A549 (cell line): ENCODE data around the gene RTEL1. TPM values are rescaled to one million over a fixed set of nuclear protein-coding genes. Genes with fewer than 3 reads are reported as not detected.
A peak's percentile ranks its signal among the peaks of the same experiment; 100 is the strongest.

Experiments
- ATAC-seq, 2 experiments: fragments of 200-7000 bp in 1 of 2; fragments of >200 bp in 1 of 2; cut with Nextera tagmentation in 1 of 2; cut with Tn5 transposase in 1 of 2; 3 replicates each; pipeline versions ENCODE4 v1.8.0 to v1.9.1; 2018 to 2020; ENCODE audit warnings: mild to moderate bottlenecking in 1 of 2, moderate library complexity in 1 of 2
- CTCF ChIA-PET: fragments of 300-600 bp; sonication (Branson Sonifier 250); formaldehyde crosslinking; extraction: SDS; loops from one replicate; lab custom pipeline; 2021; ENCODE audit warnings: antibody characterized with exemption, inconsistent platforms; lab: Yijun Ruan, JAX
- POLR2A ChIA-PET: fragments of 350-600 bp; formaldehyde crosslinking; extraction: SDS; loops from one replicate; lab custom pipeline; 2021; ENCODE audit warnings: antibody characterized with exemption, inconsistent platforms; lab: Yijun Ruan, JAX
- DNase-seq, 2 experiments: peaks; one replicate each; pipeline versions ENCODE4 v3.0.0 to v3.0.0-alpha.2; 2011 to 2016; ENCODE audit warnings: low read depth in 1 of 2, low spot score in 1 of 2
- FAIRE-seq: peaks from 2 replicates; lab custom pipeline; 2011; peaks lifted over from hg19 to GRCh38; lab: Jason Lieb, UNC
- H3K27ac ChIP-seq, 2 experiments: fragments of >200 bp; sonication (Bioruptor Twin); formaldehyde crosslinking; 3 replicates each; pipeline ENCODE4 v1.5.1; 2016 to 2017
- H3K4me1 ChIP-seq: fragments of >200 bp; sonication (Bioruptor Twin); formaldehyde crosslinking; 3 replicates; pipeline ENCODE4 v1.6.1; 2016
- H3K4me2 ChIP-seq: fragments of >200 bp; sonication (Bioruptor Twin); formaldehyde crosslinking; 3 replicates; pipeline ENCODE4 v1.6.1; 2016
- H3K4me3 ChIP-seq: fragments of >200 bp; sonication (Bioruptor Twin); formaldehyde crosslinking; 3 replicates; pipeline ENCODE4 v1.5.1; 2016
- H3K9me3 ChIP-seq: fragments of >200 bp; sonication (Bioruptor Twin); formaldehyde crosslinking; 3 replicates; pipeline ENCODE4 v1.6.1; 2016
- CBX2 ChIP-seq: fragments of 200-600 bp; sonication (generic); IDR thresholded peaks from 2 replicates; pipeline ENCODE4 v1.6.1; 2016; ENCODE audit warnings: low read depth, mild to moderate bottlenecking, borderline replicate concordance
- CBX8 ChIP-seq: fragments of 200-600 bp; sonication (generic); IDR thresholded peaks from 2 replicates; pipeline ENCODE4 v1.6.1; 2016
- CEBPB ChIP-seq, 2 experiments: fragments of >200 bp in 1 of 2; sonication (Bioruptor Twin) in 1 of 2; formaldehyde crosslinking in 1 of 2; IDR thresholded peaks; 2 replicates each; pipeline ENCODE4 v1.6.1; 2012 to 2016
- CHD2 ChIP-seq: fragments of 150-350 bp; IDR thresholded peaks from 2 replicates; pipeline ENCODE4 v1.6.1; 2014; ENCODE audit warnings: low read length; ENCODE audit not compliant: partially characterized antibody
- EHMT2 ChIP-seq: fragments of 200-600 bp; sonication (generic); IDR thresholded peaks from 2 replicates; pipeline ENCODE4 v1.6.1; 2016; ENCODE audit warnings: antibody characterized with exemption, low read depth, mild to moderate bottlenecking, moderate library complexity
- ELK1 ChIP-seq: fragments of 150-350 bp; IDR thresholded peaks from 2 replicates; pipeline ENCODE4 v1.6.1; 2014; ENCODE audit warnings: low read depth, mild to moderate bottlenecking, low read length
- EP300 ChIP-seq, 2 experiments: fragments of >200 bp; sonication (Bioruptor Twin); formaldehyde crosslinking; IDR thresholded peaks; 2 replicates in 1 of 2; 3 replicates in 1 of 2; pipeline ENCODE4 v1.6.1; 2016 to 2017
- FOXS1 ChIP-seq: fragments of 250-450 bp; sonication (Bioruptor Pico); IDR thresholded peaks from 2 replicates; pipeline ENCODE4 v1.5.0; 2020; ENCODE audit warnings: mild to moderate bottlenecking, moderate library complexity
- GATA3 ChIP-seq: IDR thresholded peaks from 2 replicates; pipeline ENCODE4 v1.6.1; 2012; ENCODE audit warnings: borderline replicate concordance
- HDAC2 ChIP-seq: fragments of 200-600 bp; sonication (generic); IDR thresholded peaks from 2 replicates; pipeline ENCODE4 v1.6.1; 2016
- HEYL ChIP-seq: fragments of 250-450 bp; sonication (Bioruptor Pico); IDR thresholded peaks from 2 replicates; pipeline ENCODE4 v1.8.0; 2021; ENCODE audit warnings: mild to moderate bottlenecking, moderate library complexity
- HOXA7 ChIP-seq: fragments of 250-450 bp; sonication (Bioruptor Pico); IDR thresholded peaks from 2 replicates; pipeline ENCODE4 v1.5.0; 2020; ENCODE audit warnings: mild to moderate bottlenecking, moderate library complexity
- KDM1A ChIP-seq: fragments of 200-600 bp; sonication (generic); IDR thresholded peaks from 2 replicates; pipeline ENCODE4 v1.6.1; 2016; ENCODE audit warnings: low read depth, mild to moderate bottlenecking
- MYC ChIP-seq: IDR thresholded peaks from 2 replicates; pipeline ENCODE4 v1.6.1; 2012; ENCODE audit warnings: mild to moderate bottlenecking, inconsistent platforms, low read length, improper control_type of control experiment, borderline replicate concordance
- POLR2A ChIP-seq: IDR thresholded peaks from 2 replicates; pipeline ENCODE4 v1.6.1; 2012; ENCODE audit warnings: mild to moderate bottlenecking, low read length
- RAD21 ChIP-seq, 2 experiments: fragments of >200 bp in 1 of 2; sonication (Bioruptor Twin) in 1 of 2; formaldehyde crosslinking in 1 of 2; IDR thresholded peaks in 1 of 2; conservative IDR thresholded peaks in 1 of 2; 2 replicates in 1 of 2; 3 replicates in 1 of 2; pipeline ENCODE4 v1.6.1; 2012 to 2018; ENCODE audit warnings: inconsistent platforms in 1 of 2
- RARB ChIP-seq: fragments of 250-450 bp; sonication (Bioruptor Pico); IDR thresholded peaks from 2 replicates; pipeline ENCODE4 v1.8.0; 2021; ENCODE audit warnings: mild to moderate bottlenecking, moderate library complexity
- SMC3 ChIP-seq: fragments of >200 bp; sonication (Bioruptor Twin); formaldehyde crosslinking; IDR thresholded peaks from 3 replicates; pipeline ENCODE4 v1.6.1; 2018; ENCODE audit warnings: inconsistent platforms
- SREBF2 ChIP-seq: fragments of 450-650 bp; IDR thresholded peaks from 2 replicates; pipeline ENCODE4 v1.6.1; 2014; ENCODE audit warnings: mild to moderate bottlenecking, moderate library complexity
- ZC3H11A ChIP-seq: fragments of 450-650 bp; IDR thresholded peaks from 2 replicates; pipeline ENCODE4 v1.6.1; 2014; ENCODE audit warnings: antibody characterized with exemption, mild to moderate bottlenecking
- ZFP36 ChIP-seq: fragments of 450-650 bp; IDR thresholded peaks from 2 replicates; pipeline ENCODE4 v1.6.1; 2014; ENCODE audit warnings: borderline replicate concordance; ENCODE audit not compliant: partially characterized antibody
- ZSCAN20 ChIP-seq: fragments of 250-450 bp; sonication (Bioruptor Pico); IDR thresholded peaks from 2 replicates; pipeline ENCODE4 v1.8.0; 2022; ENCODE audit warnings: mild to moderate bottlenecking, moderate library complexity
- WGBS: methylation state at CpG from one replicate; pipeline ENCODE4 v1.1.6; 2017; ENCODE audit errors: missing lambda C conversion rate; 5-methylcytosine and 5-hydroxymethylcytosine counted together
- polyA plus RNA-seq, 4 experiments: library from polyadenylated mRNA; depleted of rRNA in 3 of 4; stranded (reverse); fragments of >200 nt; fragmentation: RNase III in 1 of 4; extraction: RNeasy Plus Mini Kit Qiagen cat#74134 plus additional on column Dnase treatment in 1 of 4; gene quantifications; 2 replicates in 3 of 4; 3 replicates in 1 of 4; pipeline ENCODE4 v1.2.3, GENCODE V29; 2011 to 2017
- TF ChIP-seq, protein P1 (sequence below): IDR thresholded peaks from 2 replicates; pipeline ENCODE4 v1.6.1; 2012; ENCODE audit warnings: low read depth, borderline replicate concordance
- TF ChIP-seq, protein P2 (sequence below): fragments of >200 bp; sonication (Bioruptor Twin); formaldehyde crosslinking; IDR thresholded peaks from 2 replicates; pipeline ENCODE4 v1.6.1; 2016
- TF ChIP-seq, protein P3 (sequence below): fragments of >200 bp; sonication (Bioruptor Twin); formaldehyde crosslinking; IDR thresholded peaks from 3 replicates; pipeline ENCODE4 v1.6.1; 2016

RTEL1 gene
- polyA plus RNA-seq, 2 of the 4 experiments (the other 2 are of a cell fraction), result 11.3 to 12.6 TPM

GRCh38 chr20:63706027-63706695, 48.0 kb downstream of the RTEL1 start:
- H3K9me3 ChIP-seq, result no peaks in the 10 kb centered on the region
- peak overlapping the region; percentile 97 to 98 for H3K27ac ChIP-seq
- H3K4me1 ChIP-seq, result peaks cover 26% of the 10 kb centered on the region
- FAIRE-seq (no peak), DNase-seq (no peak), ATAC-seq (no peak)
- peak overlapping the region; percentile 98 for H3K4me3 ChIP-seq
- peak overlapping the region; percentile 99 for H3K4me2 ChIP-seq
- CTCF ChIA-PET, result interaction anchor here (0.7 to 1.5 kb wide), 5 partner anchors 9 to 169 kb away, joined by 3 to 7 read pairs (median 3); partner anchors contain the start of gene PTK6
- POLR2A ChIA-PET, result interaction anchor here (2.0 kb wide), 1 partner anchor 332 kb away, joined by 4 read pairs; no protein-coding TSS in a partner anchor
- no peak for TF ChIP-seq RARB (CRISPR knock-in tag)
- no peak for TF ChIP-seq ZSCAN20 (CRISPR knock-in tag)
- TF ChIP-seq RAD21 (conservative IDR thresholded peaks at IDR 0.05 in 1 of 2, IDR thresholded peaks at IDR 0.05 in 1 of 2), result no peak
- no peak for TF ChIP-seq KDM1A
- TF ChIP-seq SREBF2, result no peak
- TF ChIP-seq, protein P1, sequence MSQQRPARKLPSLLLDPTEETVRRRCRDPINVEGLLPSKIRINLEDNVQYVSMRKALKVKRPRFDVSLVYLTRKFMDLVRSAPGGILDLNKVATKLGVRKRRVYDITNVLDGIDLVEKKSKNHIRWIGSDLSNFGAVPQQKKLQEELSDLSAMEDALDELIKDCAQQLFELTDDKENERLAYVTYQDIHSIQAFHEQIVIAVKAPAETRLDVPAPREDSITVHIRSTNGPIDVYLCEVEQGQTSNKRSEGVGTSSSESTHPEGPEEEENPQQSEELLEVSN, result no peak
- TF ChIP-seq FOXS1 (CRISPR knock-in tag), result no peak
- TF ChIP-seq GATA3, result no peak
- TF ChIP-seq CBX8, result no peak
- no peak for TF ChIP-seq HDAC2
- TF ChIP-seq CHD2, result no peak
- no peak for TF ChIP-seq HOXA7 (CRISPR knock-in tag)
- no peak for TF ChIP-seq HEYL (CRISPR knock-in tag)
- no peak for TF ChIP-seq ZFP36
- TF ChIP-seq EHMT2, result no peak
- TF ChIP-seq, protein P2, sequence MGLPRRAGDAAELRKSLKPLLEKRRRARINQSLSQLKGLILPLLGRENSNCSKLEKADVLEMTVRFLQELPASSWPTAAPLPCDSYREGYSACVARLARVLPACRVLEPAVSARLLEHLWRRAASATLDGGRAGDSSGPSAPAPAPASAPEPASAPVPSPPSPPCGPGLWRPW, result no peak
- TF ChIP-seq CEBPB (IDR thresholded peaks at IDR 0.05), result no peak
- no peak for TF ChIP-seq CBX2
- no peak for TF ChIP-seq POLR2A
- 84% methylated on average over 11 of the region's 12 CpGs for WGBS

DNA sequence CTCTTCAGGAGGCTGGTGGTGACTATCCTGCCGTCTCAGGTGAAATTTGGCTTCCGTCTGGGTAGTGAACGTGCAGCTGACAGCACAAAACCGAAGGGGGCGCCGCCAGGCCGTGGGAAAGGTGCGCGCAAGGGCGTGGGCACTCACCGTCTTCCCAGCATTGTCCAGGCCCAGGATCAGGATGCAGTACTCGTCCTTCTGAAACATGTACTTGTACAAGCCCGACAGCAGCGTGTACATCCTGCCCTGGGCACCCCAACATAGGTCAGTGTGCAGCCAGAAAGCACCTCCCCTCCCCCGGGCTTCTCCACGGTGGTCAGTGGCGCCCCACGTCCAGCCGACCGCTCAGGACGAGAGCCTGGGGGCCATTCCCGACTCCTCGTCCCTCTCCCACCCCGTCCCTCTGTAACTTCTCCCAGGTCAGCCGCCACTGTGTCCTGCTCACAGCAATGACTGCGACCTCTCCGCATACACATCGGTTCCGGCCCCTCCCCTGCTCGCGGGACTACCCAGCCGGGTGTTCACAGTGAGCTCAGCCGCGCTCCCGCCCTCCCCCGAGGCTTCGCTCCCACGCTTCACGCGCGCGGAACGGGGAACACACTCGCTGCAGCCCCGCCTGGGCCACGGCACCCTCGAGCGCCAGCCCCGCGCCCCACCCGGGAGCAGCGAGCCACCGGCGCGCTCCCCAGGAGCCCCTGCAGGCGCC, 48.9 kb downstream of the RTEL1 start:
- peak in 1 of 2 experiments; percentile 74 for DNase-seq
- no peak for FAIRE-seq

GRCh38 chr20:63707558-63708300, 49.6 kb downstream of the RTEL1 start, which contains the start of the genes ARFRP1 and ZGPAT:
ARFRP1 (minus strand) TSS chr20:63707976; CDS start chr20:63707091, 885 bp downstream.
ZGPAT (plus strand) TSS chr20:63708039; CDS start chr20:63708581, 542 bp downstream.
- 2% methylated on average over 17 of the region's 98 CpGs for WGBS
- DNase-seq (peak; percentile 64 to 87), ATAC-seq (peak; percentile 88 to 91), FAIRE-seq (no peak)
- CTCF ChIA-PET, result interaction anchor here (0.7 to 1.6 kb wide), 10 partner anchors 9 to 272 kb away, joined by 3 to 5 read pairs (median 3); partner anchors contain the start of gene SAMD10
- Histone ChIP-seq H3K4me1 (peaks cover 21% of the 10 kb centered on the region), H3K4me3 (peak within 1 kb of the TSS; percentile 98), H3K27ac (peak within 1 kb of the TSS; percentile 97 to 98), H3K4me2 (peak within 1 kb of the TSS; percentile 99), H3K9me3 (peaks cover 10% of the 10 kb centered on the region)
- POLR2A ChIA-PET, result interaction anchor here (0.6 to 2.5 kb wide), 16 partner anchors 10 to 330 kb away, joined by 3 to 38 read pairs (median 4); partner anchors contain the start of genes GMEB2, LIME1, PTK6 and RTEL1
- TF ChIP-seq CBX8 (no peak), EP300 (IDR thresholded peaks at IDR 0.05) (no peak), MYC (0 out of 2 replicates have a peak, but pooled peaks have one; percentile 20), ELK1 (no peak), ZC3H11A (no peak), ZFP36 (no peak), ZSCAN20 (CRISPR knock-in tag) (no peak)
- TF ChIP-seq, protein P2, result no peak
- TF ChIP-seq, protein P3, sequence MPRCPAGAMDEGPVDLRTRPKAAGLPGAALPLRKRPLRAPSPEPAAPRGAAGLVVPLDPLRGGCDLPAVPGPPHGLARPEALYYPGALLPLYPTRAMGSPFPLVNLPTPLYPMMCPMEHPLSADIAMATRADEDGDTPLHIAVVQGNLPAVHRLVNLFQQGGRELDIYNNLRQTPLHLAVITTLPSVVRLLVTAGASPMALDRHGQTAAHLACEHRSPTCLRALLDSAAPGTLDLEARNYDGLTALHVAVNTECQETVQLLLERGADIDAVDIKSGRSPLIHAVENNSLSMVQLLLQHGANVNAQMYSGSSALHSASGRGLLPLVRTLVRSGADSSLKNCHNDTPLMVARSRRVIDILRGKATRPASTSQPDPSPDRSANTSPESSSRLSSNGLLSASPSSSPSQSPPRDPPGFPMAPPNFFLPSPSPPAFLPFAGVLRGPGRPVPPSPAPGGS, result peak; percentile 57; the same call in 1 of the 3 replicates
- TF ChIP-seq, protein P1, result no peak

More for the DNA sequence above, 48.9 kb downstream of the RTEL1 start:
- Histone ChIP-seq H3K4me3 (peak overlapping the region; percentile 98), H3K9me3 (peaks cover 4% of the 10 kb centered on the region)
- TF ChIP-seq HOXA7 (CRISPR knock-in tag) (no peak), SMC3 (0 out of 3 replicates have a peak, but pooled peaks have one; percentile 26), RAD21 (conservative IDR thresholded peaks at IDR 0.05 in 1 of 2, IDR thresholded peaks at IDR 0.05 in 1 of 2) (peak; percentile 41 to 57; a peak in 3 of 5 replicates)
- TF ChIP-seq, all 56 proteins: peak for 2
- Histone ChIP-seq H3K4me1 (peaks cover 22% of the 10 kb centered on the region), H3K27ac (peak overlapping the region; percentile 97 to 98), H3K4me2 (peak overlapping the region; percentile 99)
- WGBS, result 6% methylated on average over 29 of the region's 56 CpGs
- POLR2A ChIA-PET, result interaction anchor here (1.0 to 2.5 kb wide), 11 partner anchors 9 to 331 kb away, joined by 3 to 38 read pairs (median 4); partner anchors contain the start of genes LIME1, PTK6, RTEL1 and SLC2A4RG
- CTCF ChIA-PET, result interaction anchor here (0.7 to 1.6 kb wide), 8 partner anchors 8 to 273 kb away, joined by 3 to 7 read pairs (median 4); partner anchors contain the start of gene SAMD10
- peak; percentile 38 to 64; a peak in 5 of 6 replicates for ATAC-seq
